NCI-H2029 (cell line): ENCODE measurements around the gene KRTAP21-2.
"Not testable (repeated sequence)": the region's sequence is repeated elsewhere in the genome, so short reads cannot be mapped to it uniquely, and the experiment has no call there.

Experiments used
- DNase-seq: peaks from one replicate; lab custom pipeline; 2025; lab: John Stamatoyannopoulos, UW

Gene KRTAP21-2

DNA sequence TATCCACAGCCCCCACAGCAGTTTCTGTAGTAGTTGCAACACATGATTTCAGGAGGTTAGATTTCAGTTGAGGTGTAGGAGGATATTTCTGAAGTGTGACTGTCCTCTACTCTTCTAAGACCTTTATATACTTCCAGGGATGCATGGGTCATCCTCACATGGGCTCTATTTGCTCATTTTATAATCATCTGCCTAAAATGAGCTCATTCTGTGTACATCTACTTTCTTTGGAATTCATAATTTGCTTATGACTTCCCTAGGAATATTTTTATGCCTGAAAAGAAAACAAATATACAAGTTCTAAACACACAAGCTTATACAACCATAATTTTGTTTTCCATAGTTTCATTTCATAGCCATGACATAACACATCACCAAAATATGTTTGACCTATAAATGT is at the start of gene KRTAP21-2:
Gene KRTAP21-2 (minus strand): TSS at position 101 of the 400 bp plus-strand sequence. CDS start 57 bp downstream, at position 44.
- no peak for DNase-seq

DNA sequence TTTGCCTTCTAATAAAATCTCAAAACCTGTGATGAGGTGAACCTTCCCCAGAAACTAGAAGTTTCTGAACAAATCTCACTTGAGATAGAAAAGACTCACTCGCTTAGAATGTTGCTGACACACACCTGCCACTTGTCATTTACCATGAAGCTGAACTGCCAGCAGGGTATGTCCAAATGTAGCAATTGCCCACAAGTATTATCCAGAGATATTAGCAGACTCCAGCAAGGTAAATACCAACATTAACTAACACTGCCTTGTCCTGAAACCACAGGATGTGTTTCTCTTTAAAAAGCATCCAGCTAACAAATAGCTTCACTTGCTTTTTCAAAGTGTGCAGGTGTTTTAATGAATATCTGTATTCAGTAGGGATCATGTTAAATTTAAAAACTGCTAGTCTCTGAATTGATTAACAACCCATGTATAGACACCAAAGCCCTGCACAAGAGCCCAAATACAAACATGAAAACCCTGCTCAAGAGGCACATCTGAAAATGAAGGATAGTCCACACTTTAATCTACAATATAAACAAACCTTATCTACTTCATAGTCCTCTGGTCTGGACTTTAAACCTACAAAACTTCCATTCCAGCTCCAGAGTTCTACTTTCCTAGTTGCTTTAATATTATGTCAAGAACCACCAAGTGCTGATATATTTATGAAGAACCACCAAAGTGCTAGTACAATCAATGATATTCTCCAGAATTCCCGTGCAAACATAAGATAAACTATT is 46.7 kb upstream of the KRTAP21-2 start:
- DNase-seq: no peak

DNA sequence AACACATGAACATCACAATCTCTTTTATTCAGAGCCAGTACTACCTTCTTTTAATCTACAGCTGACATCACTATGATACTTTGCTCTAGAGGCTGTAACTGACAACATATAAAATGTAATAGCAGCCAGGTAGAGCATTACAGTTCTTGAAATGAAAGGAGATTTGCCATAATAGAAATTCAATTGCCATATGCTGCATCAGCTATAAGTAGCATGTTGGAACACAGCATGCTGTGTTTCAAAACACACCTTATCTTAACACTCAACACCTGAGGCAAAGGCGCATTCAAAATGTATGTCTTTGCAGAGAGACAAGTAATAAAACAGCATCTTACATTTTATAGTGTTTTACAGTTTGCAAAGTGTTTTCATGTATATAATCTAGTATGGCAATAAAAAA is 32.2 kb upstream of the KRTAP21-2 start:
- DNase-seq: no peak

DNA sequence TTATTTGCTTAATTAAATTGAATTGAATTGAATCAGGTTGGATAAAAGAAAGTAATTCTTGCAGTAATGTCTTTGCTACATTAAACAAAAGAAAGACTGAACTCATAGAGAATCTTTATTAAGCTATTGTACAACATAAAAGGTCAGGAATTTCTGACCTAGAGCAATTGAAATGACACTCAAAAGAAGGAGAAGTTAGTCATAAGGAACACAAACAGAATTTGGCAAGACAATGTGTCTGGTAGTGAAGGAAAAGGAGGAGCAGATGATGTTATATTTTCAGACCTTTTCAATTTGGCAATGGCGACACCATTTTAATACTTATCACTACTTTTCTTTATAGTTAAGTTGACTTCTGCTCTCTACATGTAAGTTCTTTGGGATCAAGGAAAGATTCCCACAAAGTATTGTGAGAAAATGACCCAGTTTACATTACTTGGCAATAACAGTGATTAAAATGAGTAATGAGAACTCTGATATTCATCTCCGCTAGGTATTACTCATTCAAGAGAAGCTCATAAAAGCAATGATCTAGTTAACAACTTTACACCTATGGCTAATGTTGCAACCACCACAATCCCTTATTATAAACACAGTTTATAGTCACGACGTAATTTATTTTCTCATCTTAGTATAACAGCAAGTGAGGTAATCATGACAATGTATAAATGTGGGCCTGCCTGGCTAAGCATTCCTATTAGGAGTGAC is 22.8 kb upstream of the KRTAP21-2 start:
- DNase-seq: no peak

DNA sequence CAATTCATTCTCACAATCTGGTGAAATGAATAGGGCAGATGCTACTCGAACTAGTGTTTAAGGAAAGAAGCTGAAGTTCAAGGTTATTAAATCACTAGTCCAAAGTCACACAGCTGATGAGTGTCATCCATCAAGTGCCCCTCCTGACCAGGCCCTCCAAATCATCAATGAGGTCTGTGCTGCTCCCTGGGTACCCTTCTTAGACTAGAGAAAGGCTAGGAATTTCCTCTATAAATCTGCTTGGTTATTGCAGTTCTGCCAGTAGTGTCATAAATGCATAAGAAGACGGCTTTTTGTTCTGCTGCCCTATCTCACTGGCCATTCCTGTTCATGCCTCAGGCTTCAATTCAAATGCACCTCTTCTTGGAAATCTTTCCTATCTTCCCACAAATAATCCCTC is 13.7 kb upstream of the KRTAP21-2 start:
- no peak for DNase-seq

DNA sequence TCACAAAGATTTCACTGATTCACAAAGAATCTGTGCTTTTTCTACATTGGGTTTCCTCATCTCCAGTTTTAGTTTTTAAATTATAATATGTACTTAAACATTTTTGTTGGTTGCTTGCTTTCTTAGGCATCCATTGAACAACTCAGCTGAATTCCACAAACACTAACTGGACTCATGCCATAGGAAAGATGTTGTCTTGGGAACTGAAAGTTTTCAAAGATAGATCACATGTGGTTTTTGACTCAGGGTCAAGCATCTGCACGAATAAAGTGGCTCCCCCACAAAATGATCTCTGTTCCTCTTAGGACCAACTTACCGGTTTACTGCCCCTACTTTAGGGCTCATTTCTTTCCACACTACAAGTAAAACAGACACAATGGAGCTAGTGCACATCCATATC is 11.2 kb upstream of the KRTAP21-2 start:
- no peak for DNase-seq

DNA sequence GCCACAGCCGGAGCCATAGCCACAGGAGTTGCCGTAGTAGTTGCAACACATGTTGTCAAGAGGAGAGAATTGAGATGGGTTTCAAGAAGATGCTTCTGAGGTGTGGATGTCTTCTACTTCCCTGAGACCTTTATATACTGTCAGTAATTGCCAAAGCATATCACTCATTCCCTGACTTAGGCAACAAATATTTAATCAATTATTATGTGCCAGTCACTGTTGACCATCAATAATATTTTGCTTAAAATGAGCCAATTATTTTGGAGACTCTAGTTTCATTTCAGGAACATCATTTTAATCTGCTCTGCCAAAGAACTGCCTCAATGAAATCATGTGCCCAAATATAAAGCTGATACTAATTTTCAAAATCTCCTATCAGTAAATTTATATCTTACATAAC is 8.3 kb upstream of the KRTAP21-2 start, which contains the start of gene KRTAP21-1:
Gene KRTAP21-1 (minus strand): TSS at position 101 of the 400 bp plus-strand sequence. CDS start 50 bp downstream, at position 51.
- not testable (repeated sequence) for DNase-seq

DNA sequence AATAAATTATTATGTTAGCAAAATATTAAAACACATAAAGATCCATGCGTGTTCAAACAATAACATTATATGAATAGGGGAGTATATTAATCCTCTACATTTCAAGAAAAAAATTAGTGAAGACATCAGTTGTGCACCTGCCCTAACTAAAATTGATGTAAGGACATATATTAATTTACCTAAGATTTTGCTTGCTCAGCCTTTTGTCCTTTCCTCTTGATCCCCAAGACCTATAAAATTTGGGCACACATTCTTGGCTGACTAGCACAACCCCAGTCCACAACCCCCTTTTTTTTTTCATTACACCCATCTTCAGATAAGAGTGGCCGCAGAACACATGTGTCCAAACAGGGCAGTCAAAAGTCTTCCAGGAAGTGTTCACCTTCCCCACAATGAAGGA is 6.6 kb downstream of the KRTAP21-2 start:
- DNase-seq: no peak

DNA sequence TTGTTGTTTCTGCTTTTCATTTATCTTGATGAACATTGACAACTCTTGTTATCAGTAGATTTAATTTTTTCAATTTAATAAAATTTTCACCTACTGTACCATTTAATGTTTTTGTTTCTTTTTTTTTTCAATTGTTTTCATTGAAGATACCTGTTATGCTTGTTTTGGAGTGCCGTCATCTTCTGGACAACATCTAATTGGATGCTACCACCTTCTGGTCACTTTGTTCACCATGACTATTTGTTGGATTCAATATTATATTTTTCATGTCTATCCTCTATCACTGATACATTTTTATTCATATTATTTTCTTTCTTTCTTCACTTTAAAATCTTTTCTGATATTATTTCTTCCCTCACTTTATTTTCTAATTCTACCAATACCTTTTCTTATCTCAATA is 14.0 kb downstream of the KRTAP21-2 start:
- DNase-seq: no peak

DNA sequence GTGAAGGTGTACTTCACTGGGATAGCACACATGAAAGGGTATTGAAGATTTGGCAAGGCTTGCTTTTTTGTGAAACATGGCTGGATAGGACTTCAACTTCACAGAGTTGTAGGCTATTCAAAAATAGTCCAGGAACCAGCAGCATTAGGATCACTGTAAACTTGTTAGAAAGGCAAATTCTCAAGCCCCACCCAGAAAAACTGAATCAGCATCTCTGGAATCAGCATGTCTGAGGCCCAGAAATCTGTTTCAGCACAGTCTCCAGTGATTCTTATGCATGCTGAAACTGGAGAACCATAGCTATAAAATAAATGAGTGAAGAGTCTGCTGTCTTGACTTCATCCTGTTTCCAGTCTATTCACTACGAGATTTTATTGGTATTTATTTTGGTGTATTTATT is 20.3 kb downstream of the KRTAP21-2 start:
- no peak for DNase-seq

DNA sequence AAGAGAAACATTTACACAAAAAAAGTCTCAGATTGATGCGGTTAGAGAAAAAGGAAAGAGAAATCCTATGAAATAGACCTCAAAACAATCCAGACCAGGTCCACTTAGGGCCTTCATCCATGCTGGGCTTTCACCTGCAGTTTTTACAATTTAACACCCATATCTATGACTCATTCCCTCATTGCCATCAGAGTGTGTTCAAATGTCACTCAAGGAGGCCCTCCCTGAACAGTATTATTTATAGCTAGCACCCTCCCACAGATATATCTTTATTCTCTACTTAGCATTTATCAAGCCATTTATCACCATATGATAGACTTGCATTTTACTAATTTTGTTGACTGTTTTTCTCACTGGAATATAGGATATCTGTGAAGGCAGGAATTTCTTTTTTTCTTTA is 27.7 kb downstream of the KRTAP21-2 start:
- DNase-seq: no peak

DNA sequence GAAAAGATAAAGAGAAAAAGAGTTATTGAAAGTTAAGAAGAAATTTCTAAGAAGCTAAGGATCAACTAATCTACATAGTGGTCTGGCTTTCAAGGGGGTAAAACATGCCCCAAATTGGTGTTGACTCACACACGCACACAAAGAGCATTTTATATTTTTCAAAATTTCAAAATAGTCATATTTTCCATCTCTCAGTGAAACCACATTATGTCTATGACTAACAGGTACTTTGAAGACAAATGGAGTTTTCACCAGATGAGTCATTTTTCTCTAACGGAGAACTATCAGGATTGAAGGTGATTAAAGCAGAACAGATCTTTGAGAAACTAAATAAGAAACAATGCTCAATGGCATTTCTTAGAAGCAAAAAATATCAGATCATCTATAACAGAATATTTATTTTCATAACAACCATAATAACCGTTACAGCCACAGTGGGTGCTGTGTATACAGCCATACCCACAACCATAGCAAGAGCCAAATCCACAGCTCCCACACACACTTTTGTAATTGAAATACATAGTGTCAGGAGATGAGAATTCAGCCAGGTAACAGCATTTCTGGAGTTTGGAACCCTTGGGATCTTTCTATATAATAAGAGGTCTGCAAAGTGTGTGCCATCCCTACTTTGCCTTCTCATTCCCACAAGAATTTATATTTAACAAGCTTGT is 28.7 kb downstream of the KRTAP21-2 start, which contains the start of gene KRTAP21-3:
Gene KRTAP21-3 (minus strand): TSS at position 539 of the 671 bp plus-strand sequence. CDS start 18 bp downstream, at position 521.
- no peak for DNase-seq

DNA sequence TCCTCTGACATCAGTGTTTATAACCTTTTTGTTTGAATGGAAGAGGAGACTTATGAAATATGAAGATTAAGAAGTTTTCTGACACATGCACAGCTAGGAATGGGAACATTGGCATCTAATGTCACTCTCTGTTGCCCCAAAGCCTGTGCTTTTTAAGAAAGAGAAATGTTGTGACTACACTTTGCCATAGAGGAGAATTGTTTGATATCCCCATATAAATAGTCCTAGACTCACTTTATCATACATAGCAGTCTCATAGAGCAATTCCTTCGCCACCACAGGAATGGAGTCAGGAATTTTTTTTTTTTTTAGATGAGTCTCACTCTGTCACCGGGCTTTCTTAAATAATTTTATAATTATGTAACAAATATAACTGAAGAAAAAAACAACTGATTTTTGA is 30.0 kb downstream of the KRTAP21-2 start:
- no peak for DNase-seq

DNA sequence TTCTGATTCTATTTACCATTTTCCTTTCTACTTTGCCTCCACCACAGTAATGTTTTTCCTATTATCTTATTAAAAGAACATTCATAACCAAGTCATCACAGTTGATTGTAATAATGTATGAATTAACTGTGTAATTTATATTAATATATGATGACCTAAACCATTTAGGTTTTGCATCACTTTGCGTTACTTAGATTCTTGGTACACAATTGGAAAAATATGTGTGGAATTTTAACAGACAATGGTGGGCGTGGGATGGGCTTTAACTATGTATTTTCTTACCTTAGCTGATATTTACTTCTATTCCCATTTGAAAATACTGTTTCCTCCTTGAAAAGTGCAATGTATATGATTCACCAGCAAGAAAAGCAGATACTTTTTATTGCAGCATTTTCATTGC is 32.1 kb downstream of the KRTAP21-2 start:
- no peak for DNase-seq

DNA sequence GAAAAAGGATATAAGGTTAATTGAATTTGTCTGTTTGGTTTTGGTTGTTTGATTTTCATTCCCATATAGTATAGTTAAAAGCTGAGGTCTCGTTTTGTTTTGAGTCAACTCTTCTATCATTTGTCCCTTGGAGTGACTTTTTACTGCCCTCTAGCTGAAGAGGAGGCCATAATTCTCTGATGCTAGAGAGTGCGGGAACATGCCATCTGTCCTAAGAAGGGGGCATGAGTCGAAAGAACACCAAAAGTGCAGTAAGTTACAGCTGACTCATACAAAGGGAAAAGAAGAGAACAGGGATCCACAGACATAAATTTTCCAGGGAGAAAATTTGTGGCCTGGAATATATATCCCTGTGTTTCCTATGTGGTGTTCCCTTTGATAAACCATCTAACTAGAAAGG is 32.6 kb downstream of the KRTAP21-2 start:
- DNase-seq: no peak

DNA sequence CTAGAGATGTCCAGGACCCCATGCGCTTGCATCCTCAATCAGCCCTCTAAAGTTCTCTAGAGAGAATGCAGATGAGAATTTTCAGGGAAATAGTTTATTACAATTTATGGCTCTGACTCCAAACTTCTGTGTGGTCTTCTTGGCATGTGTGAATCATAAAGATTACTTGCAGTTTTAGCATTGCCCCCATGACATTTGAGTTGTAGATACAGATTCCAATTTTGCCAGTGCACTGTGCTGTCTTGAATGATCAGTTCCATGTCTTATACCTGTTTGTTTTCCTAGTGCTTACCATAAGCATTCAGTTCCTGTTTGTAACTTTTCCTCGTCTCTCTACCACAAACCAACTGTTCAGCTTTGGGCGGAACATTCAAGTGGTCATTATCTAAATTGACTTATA is 33.3 kb downstream of the KRTAP21-2 start:
- no peak for DNase-seq

DNA sequence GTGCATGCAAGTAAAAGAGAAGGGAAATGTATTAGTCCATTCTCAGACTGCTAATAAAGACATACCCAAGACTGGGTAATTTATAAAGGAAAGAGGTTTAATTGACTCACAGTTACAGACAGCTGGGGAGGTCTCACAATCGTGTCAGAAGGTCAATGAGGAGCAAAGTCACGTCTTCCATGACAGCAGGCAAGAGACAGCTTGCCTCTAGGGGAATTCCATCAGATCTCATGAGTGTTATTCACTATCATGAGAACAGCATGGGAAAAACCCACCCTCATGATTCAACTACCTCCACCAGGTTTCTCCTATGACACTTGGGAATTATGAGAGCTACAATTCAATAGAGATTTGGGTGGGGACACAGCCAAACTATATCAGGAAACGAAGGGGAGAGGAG is 36.6 kb downstream of the KRTAP21-2 start:
- no peak for DNase-seq

DNA sequence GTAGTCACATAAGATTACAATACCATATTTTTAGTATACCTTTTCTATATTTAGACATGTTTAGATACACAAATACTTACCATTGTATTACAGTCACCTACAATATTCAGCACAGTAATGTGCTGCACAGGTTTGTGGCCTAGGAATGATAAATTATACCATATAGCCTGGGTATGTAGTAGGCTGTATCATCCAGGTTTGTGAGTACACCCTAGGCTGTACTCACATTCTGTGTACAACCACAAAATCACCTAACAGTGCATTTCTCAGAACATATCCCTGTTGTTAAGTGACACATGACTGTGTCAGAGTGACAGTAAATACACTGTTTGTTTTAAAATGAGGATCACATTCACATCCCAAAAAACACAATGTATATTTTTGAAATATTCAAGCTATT is 39.6 kb downstream of the KRTAP21-2 start:
- DNase-seq: no peak
